Progenitor cell of endocrine pancreas (in vitro differentiated cells): ENCODE measurements around the gene TTLL11. TPM values are rescaled to one million over a fixed set of nuclear protein-coding genes. Genes with fewer than 3 reads are reported as not detected.

Experiments used
- DNase-seq: peaks from one replicate; pipeline ENCODE4 v3.0.0; 2021; ENCODE audit warnings: low spot score; ENCODE audit not compliant: unreplicated experiment
- H3K27ac Mint-ChIP-seq: 2 replicates; pipeline ENCODE4 v1.8.0; 2021; ENCODE audit warnings: mild to moderate bottlenecking, moderate library complexity, mixed read lengths
- H3K27me3 Mint-ChIP-seq: 2 replicates; pipeline ENCODE4 v1.8.0; 2021; ENCODE audit warnings: mixed read lengths
- H3K36me3 Mint-ChIP-seq: 2 replicates; pipeline ENCODE4 v1.8.0; 2022; ENCODE audit warnings: mixed read lengths; ENCODE audit not compliant: insufficient read depth
- H3K4me1 Mint-ChIP-seq: 2 replicates; pipeline ENCODE4 v1.8.0; 2021; ENCODE audit warnings: low read depth, mixed read lengths
- H3K4me3 Mint-ChIP-seq: 2 replicates; pipeline ENCODE4 v1.8.0; 2021; ENCODE audit warnings: low read depth, mild to moderate bottlenecking, moderate library complexity, mixed read lengths
- H3K9me3 Mint-ChIP-seq: 2 replicates; pipeline ENCODE4 v1.8.0; 2021; ENCODE audit warnings: low read depth, mixed read lengths
- CTCF ChIP-seq: fragments of 200-600 bp; sonication (generic); IDR thresholded peaks from one replicate; pipeline ENCODE4 v1.5.0; 2021; ENCODE audit warnings: antibody characterized with exemption, mild to moderate bottlenecking; ENCODE audit not compliant: unreplicated experiment
- total RNA-seq: library from RNA; stranded (reverse); gene quantifications from 2 replicates; pipeline ENCODE4 v1.2.1, GENCODE V29; 2021

The TTLL11 gene
- total RNA-seq, 1 donor from 2014 or later, result 5.3 TPM

GRCh38 chr9:122051351-122052321 lies 41.5 kb downstream of the TTLL11 start:
- DNase-seq, result no peak
- H3K36me3 Mint-ChIP-seq, result no peaks in the 10 kb centered on the region
- H3K27ac Mint-ChIP-seq, result no peak overlapping the region
- H3K9me3 Mint-ChIP-seq, result peaks cover under 1% of the 10 kb centered on the region
- H3K27me3 Mint-ChIP-seq, result peaks cover 3% of the 10 kb centered on the region
- no peak overlapping the region for H3K4me3 Mint-ChIP-seq
- no peaks in the 10 kb centered on the region for H3K4me1 Mint-ChIP-seq
- no peak for TF ChIP-seq CTCF

DNA sequence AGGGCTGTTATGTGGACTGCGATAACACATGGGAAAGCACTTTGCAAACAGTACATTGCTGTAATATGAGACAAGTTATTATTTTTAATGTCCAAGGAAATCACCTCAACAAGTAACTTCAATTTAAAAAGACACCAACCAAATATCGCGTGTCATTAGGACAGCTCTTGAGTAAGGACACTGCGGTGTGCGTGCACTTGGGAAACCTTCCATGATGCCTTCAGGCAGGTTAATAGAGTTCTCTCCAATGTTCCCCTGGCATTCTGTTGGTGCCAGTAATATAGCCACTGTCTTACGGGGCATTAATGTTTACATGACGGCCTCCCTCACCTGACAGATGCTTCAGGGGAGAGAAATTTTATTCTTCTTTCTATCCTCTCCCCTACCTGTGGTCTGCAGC lies 42.9 kb downstream of the TTLL11 start:
- no peak for DNase-seq
- Mint-ChIP-seq H3K27me3 (peaks cover 3% of the 10 kb centered on the region), H3K9me3 (peaks cover 10% of the 10 kb centered on the region), H3K4me1 (no peaks in the 10 kb centered on the region), H3K27ac (no peak overlapping the region), H3K36me3 (no peaks in the 10 kb centered on the region), H3K4me3 (no peak overlapping the region)
- no peak for TF ChIP-seq CTCF

- DNase-seq, result no peak
- no peak for TF ChIP-seq CTCF
- Mint-ChIP-seq H3K27ac (no peak overlapping the region), H3K36me3 (no peaks in the 10 kb centered on the region), H3K4me1 (no peaks in the 10 kb centered on the region), H3K4me3 (no peak overlapping the region), H3K9me3 (peaks cover 10% of the 10 kb centered on the region), H3K27me3 (no peaks in the 10 kb centered on the region)
Observed at GRCh38 chr9:122042056-122042455, 51.1 kb downstream of the TTLL11 start.

- no peak for TF ChIP-seq CTCF
- no peak for DNase-seq
- Mint-ChIP-seq H3K9me3 (peaks cover 2% of the 10 kb centered on the region), H3K4me3 (no peak overlapping the region), H3K27ac (no peak overlapping the region), H3K36me3 (no peaks in the 10 kb centered on the region), H3K4me1 (no peaks in the 10 kb centered on the region), H3K27me3 (no peaks in the 10 kb centered on the region)
Observed at GRCh38 chr9:122040561-122041242, 52.4 kb downstream of the TTLL11 start.

DNA sequence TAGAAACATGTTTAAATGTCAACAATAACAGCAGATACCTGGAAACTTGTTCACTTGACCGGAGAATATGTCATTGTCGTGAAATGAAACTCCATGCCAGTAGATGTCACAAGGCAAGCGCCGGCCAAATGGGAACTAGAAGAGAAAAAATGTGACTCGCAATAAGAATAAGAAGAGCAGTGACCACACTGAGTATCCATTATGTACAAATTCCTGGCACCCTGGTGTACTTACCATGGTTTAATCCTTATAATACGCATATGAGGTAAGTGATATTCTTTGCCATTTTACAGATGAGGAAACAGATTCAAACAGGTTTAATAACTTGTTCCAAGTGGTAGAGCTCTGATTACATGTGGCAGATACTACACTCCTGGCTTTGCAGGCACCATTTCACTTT lies 53.9 kb downstream of the TTLL11 start:
- Mint-ChIP-seq H3K27me3 (no peaks in the 10 kb centered on the region), H3K27ac (no peak overlapping the region), H3K9me3 (no peaks in the 10 kb centered on the region), H3K4me1 (no peaks in the 10 kb centered on the region), H3K36me3 (peaks cover 1% of the 10 kb centered on the region), H3K4me3 (no peak overlapping the region)
- no peak for DNase-seq
- TF ChIP-seq CTCF, result no peak
